B cell (primary cell): ENCODE results near the gene MPDU1. TPM values are rescaled to one million over a fixed set of nuclear protein-coding genes. Genes with fewer than 3 reads are reported as not detected.
A peak's percentile ranks its signal among the peaks of the same experiment; 100 is the strongest.

ENCODE experiments used
- ATAC-seq: fragments of 200-7000 bp; cut with Tn5 transposase; one replicate; pipeline ENCODE4 v1.10.0; 2021; ENCODE audit warnings: low read depth, mild to moderate bottlenecking, moderate number of reproducible peaks, moderate library complexity
- CTCF ChIA-PET: fragments of 350-600 bp; sonication (Branson Sonifier 250); formaldehyde crosslinking; loops from one replicate; lab custom pipeline; 2021; ENCODE audit warnings: antibody characterized with exemption, inconsistent platforms; lab: Charles Lee
- POLR2A ChIA-PET: fragments of 350-600 bp; sonication (Branson Sonifier 250); formaldehyde crosslinking; loops from one replicate; lab custom pipeline; 2021; ENCODE audit warnings: antibody characterized with exemption; lab: Charles Lee
- DNase-seq: peaks from one replicate; pipeline ENCODE4 v3.0.0; 2013
- H2AFZ ChIP-seq: 2 replicates; pipeline ENCODE4 v1.6.1; 2012; ENCODE audit warnings: mild to moderate bottlenecking, low read depth, low read length; ENCODE audit not compliant: insufficient read depth, poor library complexity, severe bottlenecking
- H3K27ac ChIP-seq, 2 donors: 1 replicate in 1 of 2; 2 replicates in 1 of 2; pipeline ENCODE4 v1.5.1; 2012 to 2013; ENCODE audit warnings: low read length in 2 of 2, mild to moderate bottlenecking in 2 of 2, moderate library complexity in 1 of 2
- H3K27me3 ChIP-seq, 4 experiments: fragments of 200-600 bp in 1 of 4; sonication (generic) in 1 of 4; replicated peaks in 1 of 4; 1 replicate in 2 of 4; 2 replicates in 2 of 4; pipeline versions ENCODE4 v1.6.1 to v1.7.0; 2013 to 2016; ENCODE audit warnings: low read length in 3 of 4, mild to moderate bottlenecking in 2 of 4, mixed read lengths in 1 of 4, moderate library complexity in 1 of 4; ENCODE audit not compliant: insufficient read depth in 4 of 4, control insufficient read depth in 3 of 4; ENCODE audit errors: control extremely low read depth in 1 of 4
- H3K36me3 ChIP-seq, 2 experiments: replicated peaks in 1 of 2; 1 replicate in 1 of 2; 2 replicates in 1 of 2; pipeline versions ENCODE4 v1.6.1 to v1.7.1; 2013; ENCODE audit warnings: low read length in 1 of 2; ENCODE audit not compliant: insufficient read depth in 2 of 2, control insufficient read depth in 1 of 2; ENCODE audit errors: control extremely low read depth in 1 of 2, extremely low read depth in 1 of 2
- H3K4me1 ChIP-seq, 2 donors: fragments of 200-600 bp in 1 of 2; sonication (generic) in 1 of 2; 1 replicate in 1 of 2; 2 replicates in 1 of 2; pipeline versions ENCODE4 v1.5.1 to v1.6.1; 2013 to 2017; ENCODE audit warnings: low read length in 2 of 2; ENCODE audit not compliant: control insufficient read depth in 2 of 2, insufficient read depth in 2 of 2
- H3K4me2 ChIP-seq: replicated peaks from 2 replicates; pipeline ENCODE3; 2012; ENCODE audit warnings: mild to moderate bottlenecking, low read depth, low read length; ENCODE audit not compliant: poor library complexity, severe bottlenecking
- H3K4me3 ChIP-seq, 5 experiments: fragments of 200-600 bp in 1 of 5; sonication (generic) in 1 of 5; 1 replicate in 3 of 5; 2 replicates in 2 of 5; pipeline versions ENCODE4 v1.5.1 to v1.7.0; 2011 to 2016; ENCODE audit warnings: low read length in 4 of 5, mild to moderate bottlenecking in 4 of 5, low read depth in 2 of 5, control low read depth in 1 of 5, moderate library complexity in 1 of 5; ENCODE audit not compliant: insufficient read depth in 1 of 5; ENCODE audit errors: control extremely low read depth in 1 of 5, extremely low read depth in 1 of 5
- H3K79me2 ChIP-seq: fragments of 200-600 bp; sonication (generic); one replicate; pipeline ENCODE4 v1.6.0; 2016; ENCODE audit warnings: low read length; ENCODE audit not compliant: control insufficient read depth, insufficient read depth
- H3K9ac ChIP-seq: fragments of 200-600 bp; sonication (generic); 2 replicates; pipeline ENCODE4 v1.6.1; 2017; ENCODE audit warnings: mild to moderate bottlenecking, low read length, moderate library complexity
- H3K9me3 ChIP-seq, 3 donors: one replicate each; pipeline versions ENCODE4 v1.6.1 to v1.7.1; 2013; ENCODE audit warnings: low read length in 2 of 3; ENCODE audit not compliant: control insufficient read depth in 2 of 3, insufficient read depth in 1 of 3; ENCODE audit errors: control extremely low read depth in 1 of 3
- H4K20me1 ChIP-seq: 2 replicates; pipeline ENCODE4 v1.6.0; 2012; ENCODE audit warnings: mild to moderate bottlenecking, low read length; ENCODE audit not compliant: insufficient read depth, control insufficient read depth, poor library complexity, severe bottlenecking
- H3K27ac Mint-ChIP-seq: one replicate; pipeline ENCODE4 v1.8.0; 2021; ENCODE audit warnings: mixed read lengths
- H3K27me3 Mint-ChIP-seq: one replicate; pipeline ENCODE4 v1.8.0; 2021; ENCODE audit warnings: mixed read lengths
- H3K4me1 Mint-ChIP-seq: one replicate; pipeline ENCODE4 v1.8.0; 2021; ENCODE audit warnings: mixed read lengths
- H3K4me3 Mint-ChIP-seq: one replicate; pipeline ENCODE4 v1.8.0; 2021; ENCODE audit warnings: mixed read lengths
- H3K9me3 Mint-ChIP-seq: one replicate; pipeline ENCODE4 v1.8.0; 2022; ENCODE audit warnings: mixed read lengths; ENCODE audit not compliant: insufficient read depth
- EZH2 ChIP-seq: IDR thresholded peaks from 2 replicates; pipeline ENCODE4 v1.6.1; 2012; ENCODE audit warnings: borderline replicate concordance, low read depth, mild to moderate bottlenecking, moderate library complexity, low read length; ENCODE audit not compliant: insufficient read depth, poor library complexity, severe bottlenecking
- WGBS: methylation state at CpG from one replicate; pipeline ENCODE4 v1.1.5; 2013; ENCODE audit warnings: missing lambda C conversion rate; ENCODE audit not compliant: insufficient coverage; 5-methylcytosine and 5-hydroxymethylcytosine counted together
- intact Hi-C: fragments of 100-400 bp; cut with micrococcal nuclease; formaldehyde crosslinking; loops from one replicate; pipeline ENCODE4 v1.10.0; 2022
- polyA plus RNA-seq: library from polyadenylated mRNA; depleted of rRNA; stranded (reverse); fragments of >200 nt; gene quantifications from 2 replicates; pipeline ENCODE4 v1.2.3, GENCODE V29; 2012
- total RNA-seq, 2 donors: library from RNA; stranded (reverse); fragments of 120-200 nt in 1 of 2; gene quantifications; 1 replicate in 1 of 2; 2 replicates in 1 of 2; pipeline versions ENCODE4 v1.2.3 to v1.2.4, GENCODE V29; 2013 to 2022
- TF ChIP-seq, protein P1 (sequence below): fragments of 200-600 bp; IDR thresholded peaks from one replicate; pipeline ENCODE4 v1.8.0; 2022; ENCODE audit warnings: antibody characterized with exemption, mild to moderate bottlenecking

MPDU1 gene
- total and polyA plus RNA-seq, 2 donors (not counting 1 experiment from before 2014, with no cell fraction given), result 31.7 to 51.5 TPM

DNA sequence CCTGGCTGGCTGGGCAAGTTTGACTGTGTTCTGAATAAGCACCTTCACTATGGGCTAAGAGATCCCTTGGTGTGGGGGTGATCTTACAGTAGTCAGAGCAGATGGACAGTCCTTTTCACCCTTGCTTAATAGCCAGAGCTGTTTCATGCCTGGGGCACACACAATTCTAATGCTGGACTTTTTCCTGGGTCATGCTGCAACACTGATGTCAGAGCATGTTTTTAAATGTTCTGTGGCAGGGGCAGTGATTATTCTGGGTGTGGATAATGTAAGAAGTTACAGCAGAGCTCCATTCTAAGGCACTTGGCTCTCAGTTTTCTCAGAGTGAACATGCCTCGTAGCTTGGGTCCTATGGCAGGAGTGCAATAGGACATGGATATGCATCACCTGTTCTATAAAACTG is 8.2 kb upstream of the MPDU1 start:
- no peaks in the 10 kb centered on the region for H3K27me3 Mint-ChIP-seq
- H3K9me3 Mint-ChIP-seq, result no peaks in the 10 kb centered on the region
- intact Hi-C loops, result loop anchor here (10.0 kb wide), 1 partner anchor 561 kb away; the partner anchor contains the start of gene RNASEK
- H3K27ac ChIP-seq, result no peak overlapping the region
- peaks cover 61% of the 10 kb centered on the region for H4K20me1 ChIP-seq
- TF ChIP-seq EZH2, result no peak
- TF ChIP-seq, protein P1, sequence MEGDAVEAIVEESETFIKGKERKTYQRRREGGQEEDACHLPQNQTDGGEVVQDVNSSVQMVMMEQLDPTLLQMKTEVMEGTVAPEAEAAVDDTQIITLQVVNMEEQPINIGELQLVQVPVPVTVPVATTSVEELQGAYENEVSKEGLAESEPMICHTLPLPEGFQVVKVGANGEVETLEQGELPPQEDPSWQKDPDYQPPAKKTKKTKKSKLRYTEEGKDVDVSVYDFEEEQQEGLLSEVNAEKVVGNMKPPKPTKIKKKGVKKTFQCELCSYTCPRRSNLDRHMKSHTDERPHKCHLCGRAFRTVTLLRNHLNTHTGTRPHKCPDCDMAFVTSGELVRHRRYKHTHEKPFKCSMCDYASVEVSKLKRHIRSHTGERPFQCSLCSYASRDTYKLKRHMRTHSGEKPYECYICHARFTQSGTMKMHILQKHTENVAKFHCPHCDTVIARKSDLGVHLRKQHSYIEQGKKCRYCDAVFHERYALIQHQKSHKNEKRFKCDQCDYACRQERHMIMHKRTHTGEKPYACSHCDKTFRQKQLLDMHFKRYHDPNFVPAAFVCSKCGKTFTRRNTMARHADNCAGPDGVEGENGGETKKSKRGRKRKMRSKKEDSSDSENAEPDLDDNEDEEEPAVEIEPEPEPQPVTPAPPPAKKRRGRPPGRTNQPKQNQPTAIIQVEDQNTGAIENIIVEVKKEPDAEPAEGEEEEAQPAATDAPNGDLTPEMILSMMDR, result no peak
- ChIA-PET POLR2A (interaction anchor here (0.6 to 2.4 kb wide), 3 partner anchors 9 to 596 kb away, joined by 3 to 15 read pairs (median 6); partner anchors contain the start of genes MPDU1 and TP53), CTCF (interaction anchor here (0.6 to 4.9 kb wide), 7 partner anchors 9 to 86 kb away, joined by 3 to 21 read pairs (median 4); partner anchors contain the start of genes SENP3 and SOX15)
- H3K4me3 ChIP-seq, result no peak overlapping the region
- peaks cover 40% of the 10 kb centered on the region for H3K79me2 ChIP-seq
- H3K4me1 Mint-ChIP-seq, result peaks cover 71% of the 10 kb centered on the region
- H3K27me3 ChIP-seq, result no peaks in the 10 kb centered on the region
- peaks cover 22 to 63% of the 10 kb centered on the region in 2 experiments for H3K36me3 ChIP-seq
- H3K9ac ChIP-seq, result no peak overlapping the region
- H3K4me1 ChIP-seq, result peaks cover 41 to 53% of the 10 kb centered on the region in 2 donors
- H3K4me2 ChIP-seq, result peak overlapping the region; percentile 89
- 82% methylated on average over 1 of the region's 1 CpG for WGBS
- ATAC-seq, result no peak
- H3K4me3 Mint-ChIP-seq, result peak overlapping the region; percentile 94
- DNase-seq, result no peak
- peak overlapping the region; percentile 99 for H3K27ac Mint-ChIP-seq
- H2AFZ ChIP-seq, result no peak overlapping the region
- H3K9me3 ChIP-seq, result no peaks in the 10 kb centered on the region

DNA sequence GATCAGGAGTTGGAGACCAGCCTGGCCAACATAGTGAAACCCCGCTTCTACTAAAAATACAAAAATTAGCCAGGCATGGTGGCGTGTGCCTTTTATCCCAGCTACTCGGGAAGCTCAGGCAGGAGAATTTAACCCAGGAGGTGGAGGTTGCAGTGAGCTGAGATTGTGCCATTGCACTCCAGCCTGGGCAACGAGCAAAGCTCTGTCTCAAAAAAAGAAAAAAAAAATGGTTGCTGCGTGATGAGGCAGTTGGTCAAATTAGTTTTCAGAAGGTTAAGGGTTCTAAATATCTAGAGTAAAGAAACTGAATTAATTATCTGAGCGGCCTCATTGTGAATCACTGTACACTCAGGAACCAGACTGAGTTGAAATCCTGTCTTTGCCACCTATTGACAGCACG is 7.7 kb upstream of the MPDU1 start:
- H3K27ac ChIP-seq, result no peak overlapping the region
- no peak overlapping the region for H3K9ac ChIP-seq
- no peak overlapping the region for H3K4me2 ChIP-seq
- H2AFZ ChIP-seq, result no peak overlapping the region
- no peaks in the 10 kb centered on the region for H3K27me3 ChIP-seq
- Mint-ChIP-seq H3K27ac (no peak overlapping the region), H3K4me1 (peaks cover 76% of the 10 kb centered on the region), H3K4me3 (no peak overlapping the region), H3K9me3 (no peaks in the 10 kb centered on the region), H3K27me3 (no peaks in the 10 kb centered on the region)
- POLR2A ChIA-PET, result interaction anchor here (0.7 kb wide), 1 partner anchor 112 kb away, joined by 3 read pairs; the partner anchor contains the start of gene TP53
- peaks cover 43 to 58% of the 10 kb centered on the region in 2 donors for H3K4me1 ChIP-seq
- peaks cover 44% of the 10 kb centered on the region for H3K79me2 ChIP-seq
- no peak for ATAC-seq
- intact Hi-C loops, result loop anchor here (10.0 kb wide), 1 partner anchor 561 kb away; the partner anchor contains the start of gene RNASEK
- 90% methylated on average over 7 of the region's 7 CpGs for WGBS
- H4K20me1 ChIP-seq, result peaks cover 61% of the 10 kb centered on the region
- H3K9me3 ChIP-seq, result no peaks in the 10 kb centered on the region
- H3K36me3 ChIP-seq, result peaks cover 22 to 60% of the 10 kb centered on the region in 2 experiments
- CTCF ChIA-PET, result interaction anchor here (0.6 to 4.9 kb wide), 7 partner anchors 8 to 85 kb away, joined by 3 to 21 read pairs (median 4); partner anchors contain the start of genes SENP3 and SOX15
- no peak for TF ChIP-seq EZH2
- TF ChIP-seq, protein P1, result no peak
- DNase-seq, result no peak
- H3K4me3 ChIP-seq, result no peak overlapping the region
